Measurements from ENCODE around the gene TMEM176A.
A peak's percentile ranks its signal among the peaks of the same experiment; 100 is the strongest.

TMEM176A gene

DNA sequence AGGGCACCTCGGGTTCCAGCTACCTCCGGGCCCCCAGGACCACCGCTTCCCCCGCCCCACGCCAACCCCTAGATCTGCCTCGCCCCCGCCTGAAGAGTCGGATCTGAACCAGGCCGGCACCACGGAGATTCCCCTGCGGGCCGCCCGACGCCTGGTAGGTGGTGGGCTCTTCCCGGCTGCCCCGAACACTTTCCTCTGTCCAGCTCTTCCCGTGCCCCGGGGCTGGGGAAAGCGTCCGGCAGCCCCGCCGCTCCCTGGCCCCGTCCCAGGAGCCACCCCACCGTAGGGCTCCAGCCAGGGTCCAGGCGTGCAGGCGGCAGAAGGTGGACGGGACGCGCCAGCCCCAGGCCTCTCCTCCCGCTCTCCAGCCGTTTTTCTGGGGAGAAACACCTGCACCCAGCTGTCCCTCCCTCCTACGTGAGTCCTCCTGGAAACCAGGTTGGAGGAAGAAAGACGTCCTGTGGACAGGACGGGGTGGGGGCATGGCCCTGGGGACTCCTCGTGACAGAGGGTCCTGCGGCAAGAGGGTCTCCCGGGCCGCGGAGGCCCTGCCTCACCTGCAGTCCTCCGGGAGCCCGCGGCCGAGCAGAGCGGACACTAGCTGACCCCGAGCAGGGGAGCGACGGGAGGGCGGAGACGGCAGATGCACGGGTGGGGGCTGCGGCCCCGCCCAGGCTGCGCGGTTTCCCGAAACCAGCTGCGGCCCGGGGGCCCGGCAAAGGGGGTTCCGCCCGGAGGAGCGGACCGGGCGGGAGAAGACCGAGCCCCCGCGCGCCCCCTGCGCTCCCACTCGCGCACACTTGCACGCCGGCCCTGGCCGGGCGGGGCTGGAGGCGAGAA is 608 bp upstream of the TMEM176A start, which contains the start of gene TMEM176B:
TMEM176B (minus strand) TSS at position 624 of the 840 bp plus-strand sequence. CDS start 3,795 bp downstream, outside the sequence.
- Mint-ChIP-seq H3K9me3 (no peaks in the 10 kb centered on the region), H3K36me3 (ENCODE audit: low read depth) (no peaks in the 10 kb centered on the region), H3K27me3 (ENCODE audit: low read depth) (peaks cover 49% of the 10 kb centered on the region), H3K4me1 (peaks cover 20% of the 10 kb centered on the region), H3K27ac (peak within 1 kb of the TSS in 2 of 3 experiments; percentile 61 to 80), H3K4me3 (peak within 1 kb of the TSS; percentile 75 to 88 (median 87))
- TF ChIP-seq, protein P1, sequence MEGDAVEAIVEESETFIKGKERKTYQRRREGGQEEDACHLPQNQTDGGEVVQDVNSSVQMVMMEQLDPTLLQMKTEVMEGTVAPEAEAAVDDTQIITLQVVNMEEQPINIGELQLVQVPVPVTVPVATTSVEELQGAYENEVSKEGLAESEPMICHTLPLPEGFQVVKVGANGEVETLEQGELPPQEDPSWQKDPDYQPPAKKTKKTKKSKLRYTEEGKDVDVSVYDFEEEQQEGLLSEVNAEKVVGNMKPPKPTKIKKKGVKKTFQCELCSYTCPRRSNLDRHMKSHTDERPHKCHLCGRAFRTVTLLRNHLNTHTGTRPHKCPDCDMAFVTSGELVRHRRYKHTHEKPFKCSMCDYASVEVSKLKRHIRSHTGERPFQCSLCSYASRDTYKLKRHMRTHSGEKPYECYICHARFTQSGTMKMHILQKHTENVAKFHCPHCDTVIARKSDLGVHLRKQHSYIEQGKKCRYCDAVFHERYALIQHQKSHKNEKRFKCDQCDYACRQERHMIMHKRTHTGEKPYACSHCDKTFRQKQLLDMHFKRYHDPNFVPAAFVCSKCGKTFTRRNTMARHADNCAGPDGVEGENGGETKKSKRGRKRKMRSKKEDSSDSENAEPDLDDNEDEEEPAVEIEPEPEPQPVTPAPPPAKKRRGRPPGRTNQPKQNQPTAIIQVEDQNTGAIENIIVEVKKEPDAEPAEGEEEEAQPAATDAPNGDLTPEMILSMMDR (IDR thresholded peaks at IDR 0.05; ENCODE audit: unreplicated experiment in 3 of 3): no peak

- Mint-ChIP-seq H3K9me3 (peaks cover 12% of the 10 kb centered on the region), H3K36me3 (ENCODE audit: low read depth) (peaks cover 8% of the 10 kb centered on the region), H3K4me3 (peak overlapping the region; percentile 74 to 88 (median 87)), H3K27ac (peak overlapping the region in 1 of 3 experiments; percentile 73), H3K4me1 (peaks cover 20% of the 10 kb centered on the region), H3K27me3 (ENCODE audit: low read depth) (peaks cover 46% of the 10 kb centered on the region)
- TF ChIP-seq, protein P1 (IDR thresholded peaks at IDR 0.05; ENCODE audit: unreplicated experiment in 3 of 3): no peak
These were observed 825 bp downstream of the TMEM176A start for GRCh38 chr7:150801242-150801945.

GRCh38 chr7:150801946-150802771 is 1.6 kb downstream of the TMEM176A start:
- Mint-ChIP-seq H3K36me3 (ENCODE audit: low read depth) (peaks cover 8% of the 10 kb centered on the region), H3K27me3 (ENCODE audit: low read depth) (peaks cover 46% of the 10 kb centered on the region), H3K4me1 (peaks cover 20% of the 10 kb centered on the region), H3K4me3 (peak overlapping the region; percentile 72 to 88 (median 74)), H3K27ac (no peak overlapping the region), H3K9me3 (peaks cover 14% of the 10 kb centered on the region)
- TF ChIP-seq, protein P1 (IDR thresholded peaks at IDR 0.05; ENCODE audit: unreplicated experiment in 3 of 3): no peak

- Mint-ChIP-seq H3K27me3 (ENCODE audit: low read depth) (peaks cover 39% of the 10 kb centered on the region), H3K27ac (peak overlapping the region in 1 of 3 experiments; percentile 24), H3K4me3 (peak overlapping the region in 1 of 3 experiments; percentile 50), H3K9me3 (peaks cover 18% of the 10 kb centered on the region), H3K4me1 (peaks cover 20% of the 10 kb centered on the region), H3K36me3 (ENCODE audit: low read depth) (peaks cover 8% of the 10 kb centered on the region)
- TF ChIP-seq, protein P1 (IDR thresholded peaks at IDR 0.05; ENCODE audit: unreplicated experiment in 3 of 3): no peak
These were observed 2.7 kb downstream of the TMEM176A start for GRCh38 chr7:150803161-150803860.

DNA sequence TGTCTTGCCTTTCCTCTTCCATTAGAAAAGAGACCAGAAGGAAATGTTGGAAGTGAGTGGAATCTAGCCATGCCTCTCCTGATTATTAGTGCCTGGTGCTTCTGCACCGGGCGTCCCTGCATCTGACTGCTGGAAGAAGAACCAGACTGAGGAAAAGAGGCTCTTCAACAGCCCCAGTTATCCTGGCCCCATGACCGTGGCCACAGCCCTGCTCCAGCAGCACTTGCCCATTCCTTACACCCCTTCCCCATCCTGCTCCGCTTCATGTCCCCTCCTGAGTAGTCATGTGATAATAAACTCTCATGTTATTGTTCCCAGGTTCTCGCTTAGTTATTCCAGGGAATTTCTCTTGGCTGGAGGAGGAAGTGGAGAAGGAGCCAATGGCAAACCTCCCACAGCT is 4.2 kb downstream of the TMEM176A start:
- Mint-ChIP-seq H3K4me3 (no peak overlapping the region), H3K27ac (no peak overlapping the region), H3K36me3 (ENCODE audit: low read depth) (peaks cover 8% of the 10 kb centered on the region), H3K9me3 (peaks cover 28% of the 10 kb centered on the region), H3K27me3 (ENCODE audit: low read depth) (peaks cover 24% of the 10 kb centered on the region), H3K4me1 (peaks cover 12% of the 10 kb centered on the region)
- TF ChIP-seq, protein P1 (IDR thresholded peaks at IDR 0.05; ENCODE audit: unreplicated experiment in 3 of 3): no peak

All from nephron (organoid).